ENCODE measurements around the gene BDH1. TPM values are rescaled to one million over a fixed set of nuclear protein-coding genes. Genes with fewer than 3 reads are reported as not detected.

The BDH1 gene
- polyA plus RNA-seq, 1 of the 3 experiments (the other 2 are of a cell fraction) = 19.8 TPM

- H3K27me3 ChIP-seq (ENCODE audit: insufficient read depth) = no peaks in the 10 kb centered on the region
- CTCF ChIA-PET = interaction anchor here (1.6 to 1.8 kb wide), 3 partner anchors 14 to 232 kb away, joined by 6 read pairs; no protein-coding TSS in a partner anchor
- H3K4me1 ChIP-seq (ENCODE audit: control insufficient read depth in 1 of 2, insufficient read depth in 2 of 2, low read depth in 1 of 2, low read length in 1 of 2) = peaks cover 40 to 71% of the 10 kb centered on the region in 2 experiments
- no peak overlapping the region for H2AFZ ChIP-seq (ENCODE audit: low read depth)
- H3K79me2 ChIP-seq (ENCODE audit: insufficient read depth) = no peaks in the 10 kb centered on the region
- peak overlapping the region in 1 of 2 experiments; percentile 35; a peak in 1 of 4 replicates for H3K4me3 ChIP-seq (ENCODE audit: low read depth in 2 of 2, low read length in 1 of 2)
- POLR2A ChIA-PET = no interaction called here
- no peak for DNase-seq
- H3F3A ChIP-seq (replicated peaks; ENCODE audit: insufficient read depth) = peaks cover 20% of the 10 kb centered on the region
- H4K20me1 ChIP-seq (ENCODE audit: insufficient read depth) = no peaks in the 10 kb centered on the region; the same call in 1 of the 2 replicates
- H3K4me2 ChIP-seq = peak overlapping the region; percentile 52
- H3K27ac ChIP-seq (ENCODE audit: low read depth in 2 of 2, low read length in 1 of 2) = peak overlapping the region; percentile 80 to 85
- no peaks in the 10 kb centered on the region for H3K36me3 ChIP-seq (replicated peaks in 1 of 2; ENCODE audit: control insufficient read depth in 1 of 2, insufficient read depth in 2 of 2, low read length in 1 of 2)
- peak overlapping the region; percentile 24; the same call in 1 of the 2 replicates for H3K9ac ChIP-seq
- WGBS (ENCODE audit: low lambda C conversion rate) = 7% methylated on average over 7 of the region's 8 CpGs
- no peaks in the 10 kb centered on the region for H3K9me2 ChIP-seq
- H3K9me3 ChIP-seq = no peaks in the 10 kb centered on the region
- TF ChIP-seq FOXM1 (IDR thresholded peaks at IDR 0.05; ENCODE audit: low read depth) = peak; percentile 46; the same call in 1 of the 2 replicates
- TF ChIP-seq EZH2phosphoT487 (IDR thresholded peaks at IDR 0.05; ENCODE audit: borderline replicate concordance, low read depth) = no peak
- TF ChIP-seq IRF3 (IDR thresholded peaks at IDR 0.05; ENCODE audit: low read depth, low read length) = no peak
- peak; percentile 99 for TF ChIP-seq TCF12 (IDR thresholded peaks at IDR 0.05)
- TF ChIP-seq TEAD4 (IDR thresholded peaks at IDR 0.05; ENCODE audit: borderline replicate concordance, insufficient read depth) = peak; percentile 79
- no peak for TF ChIP-seq NRF1 (IDR thresholded peaks at IDR 0.05; ENCODE audit: low read depth, low read length)
- TF ChIP-seq, protein P1, sequence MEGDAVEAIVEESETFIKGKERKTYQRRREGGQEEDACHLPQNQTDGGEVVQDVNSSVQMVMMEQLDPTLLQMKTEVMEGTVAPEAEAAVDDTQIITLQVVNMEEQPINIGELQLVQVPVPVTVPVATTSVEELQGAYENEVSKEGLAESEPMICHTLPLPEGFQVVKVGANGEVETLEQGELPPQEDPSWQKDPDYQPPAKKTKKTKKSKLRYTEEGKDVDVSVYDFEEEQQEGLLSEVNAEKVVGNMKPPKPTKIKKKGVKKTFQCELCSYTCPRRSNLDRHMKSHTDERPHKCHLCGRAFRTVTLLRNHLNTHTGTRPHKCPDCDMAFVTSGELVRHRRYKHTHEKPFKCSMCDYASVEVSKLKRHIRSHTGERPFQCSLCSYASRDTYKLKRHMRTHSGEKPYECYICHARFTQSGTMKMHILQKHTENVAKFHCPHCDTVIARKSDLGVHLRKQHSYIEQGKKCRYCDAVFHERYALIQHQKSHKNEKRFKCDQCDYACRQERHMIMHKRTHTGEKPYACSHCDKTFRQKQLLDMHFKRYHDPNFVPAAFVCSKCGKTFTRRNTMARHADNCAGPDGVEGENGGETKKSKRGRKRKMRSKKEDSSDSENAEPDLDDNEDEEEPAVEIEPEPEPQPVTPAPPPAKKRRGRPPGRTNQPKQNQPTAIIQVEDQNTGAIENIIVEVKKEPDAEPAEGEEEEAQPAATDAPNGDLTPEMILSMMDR (IDR thresholded peaks at IDR 0.05) = no peak; the same call in 1 of the 2 replicates
- no peak for TF ChIP-seq RFX5 (IDR thresholded peaks at IDR 0.05; ENCODE audit: low read length)
- TF ChIP-seq PBX3 (IDR thresholded peaks at IDR 0.05) = peak; percentile 97
- peak; percentile 94 for TF ChIP-seq JUND (IDR thresholded peaks at IDR 0.05)
- no peak for TF ChIP-seq REST (IDR thresholded peaks at IDR 0.05; ENCODE audit: low read depth, low read length)
- peak; percentile 70 for TF ChIP-seq POLR2AphosphoS5 (IDR thresholded peaks at IDR 0.05; ENCODE audit: low read depth, low read length)
- TF ChIP-seq RXRA (IDR thresholded peaks at IDR 0.05; ENCODE audit: borderline replicate concordance, low read depth) = peak; percentile 98
- TF ChIP-seq RAD21 (IDR thresholded peaks at IDR 0.05; ENCODE audit: low read length) = 0 out of 2 replicates have a peak, but pooled peaks have one; percentile 8
- peak; percentile 64; the same call in 1 of the 2 replicates for TF ChIP-seq SIN3A (IDR thresholded peaks at IDR 0.05; ENCODE audit: borderline replicate concordance, low read depth, low read length)
- TF ChIP-seq NFIC (IDR thresholded peaks at IDR 0.05; ENCODE audit: borderline replicate concordance) = peak; percentile 92
- TF ChIP-seq, protein P2, sequence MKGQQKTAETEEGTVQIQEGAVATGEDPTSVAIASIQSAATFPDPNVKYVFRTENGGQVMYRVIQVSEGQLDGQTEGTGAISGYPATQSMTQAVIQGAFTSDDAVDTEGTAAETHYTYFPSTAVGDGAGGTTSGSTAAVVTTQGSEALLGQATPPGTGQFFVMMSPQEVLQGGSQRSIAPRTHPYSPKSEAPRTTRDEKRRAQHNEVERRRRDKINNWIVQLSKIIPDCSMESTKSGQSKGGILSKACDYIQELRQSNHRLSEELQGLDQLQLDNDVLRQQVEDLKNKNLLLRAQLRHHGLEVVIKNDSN (IDR thresholded peaks at IDR 0.05; ENCODE audit: borderline replicate concordance, low read depth) = peak; percentile 52; the same call in 1 of the 2 replicates
- no peak for TF ChIP-seq GATA2 (CRISPR knock-in tag; IDR thresholded peaks at IDR 0.05)
- no peak for TF ChIP-seq FOXJ3 (CRISPR knock-in tag; IDR thresholded peaks at IDR 0.05)
- no peak for TF ChIP-seq USF2 (IDR thresholded peaks at IDR 0.05; ENCODE audit: borderline replicate concordance, low read depth, low read length)
- no peak for TF ChIP-seq ELF1 (IDR thresholded peaks at IDR 0.05)
- no peak for TF ChIP-seq YY1 (IDR thresholded peaks at IDR 0.05; ENCODE audit: low read depth)
- no peak for TF ChIP-seq MXI1 (IDR thresholded peaks at IDR 0.05; ENCODE audit: low read depth, low read length)
- TF ChIP-seq CHD2 (IDR thresholded peaks at IDR 0.05; ENCODE audit: low read length, partially characterized antibody) = peak; percentile 14
Measured at GRCh38 chr3:197487911-197488391, 67.8 kb downstream of the BDH1 start.

All from SK-N-SH (cell line).